HG03457 (cell line): ENCODE data around the gene SLC6A20.

Experiments used
- ATAC-seq: cut with Tn5 transposase; IDR thresholded peaks from one replicate; pipeline ENCODE4 v1.9.1; 2021; ENCODE audit warnings: moderate number of reproducible peaks; ENCODE audit not compliant: unreplicated experiment

The SLC6A20 gene

GRCh38 chr3:45795882-45796765 is at the start of gene SLC6A20:
Gene SLC6A20, minus strand, starts transcription at chr3:45796536. Its CDS starts 117 bp downstream, at chr3:45796419.
- no peak for ATAC-seq

GRCh38 chr3:45844616-45845015 is 48.3 kb upstream of the SLC6A20 start:
- no peak for ATAC-seq

- ATAC-seq: no peak
Measured at GRCh38 chr3:45842851-45843625, 46.7 kb upstream of the SLC6A20 start.

GRCh38 chr3:45841757-45842491 is 45.6 kb upstream of the SLC6A20 start, which contains the start of gene LZTFL1:
Gene LZTFL1, minus strand, starts transcription at chr3:45842119. Its CDS starts 128 bp downstream, at chr3:45841991.
- no peak for ATAC-seq

GRCh38 chr3:45841420-45841756 is 45.1 kb upstream of the SLC6A20 start:
- no peak for ATAC-seq

- no peak for ATAC-seq
Measured at GRCh38 chr3:45838466-45838865, 42.1 kb upstream of the SLC6A20 start.

- ATAC-seq: no peak
Measured at GRCh38 chr3:45832699-45833098, 36.4 kb upstream of the SLC6A20 start.

- ATAC-seq: no peak
Measured at GRCh38 chr3:45830121-45830520, 33.8 kb upstream of the SLC6A20 start.

- ATAC-seq: no peak
Measured at GRCh38 chr3:45826908-45827307, 30.6 kb upstream of the SLC6A20 start.

GRCh38 chr3:45826321-45826720 is 30.0 kb upstream of the SLC6A20 start:
- no peak for ATAC-seq

- ATAC-seq: no peak
Measured at GRCh38 chr3:45821127-45821526, 24.8 kb upstream of the SLC6A20 start.

GRCh38 chr3:45819543-45819942 is 23.2 kb upstream of the SLC6A20 start:
- ATAC-seq: no peak

- ATAC-seq: no peak
Measured at GRCh38 chr3:45817831-45818522, 21.6 kb upstream of the SLC6A20 start.

GRCh38 chr3:45816544-45816943 is 20.2 kb upstream of the SLC6A20 start:
- ATAC-seq: no peak

GRCh38 chr3:45814322-45814721 is 18.0 kb upstream of the SLC6A20 start:
- no peak for ATAC-seq

GRCh38 chr3:45807681-45808540 is 11.6 kb upstream of the SLC6A20 start:
- no peak for ATAC-seq

- ATAC-seq: no peak
Measured at GRCh38 chr3:45807133-45807532, 10.8 kb upstream of the SLC6A20 start.

GRCh38 chr3:45806072-45806471 is 9.7 kb upstream of the SLC6A20 start:
- no peak for ATAC-seq

GRCh38 chr3:45803252-45803935 is 7.1 kb upstream of the SLC6A20 start:
- no peak for ATAC-seq
